GM21390 (cell line): ENCODE results near the gene PHACTR2.
"Not testable (repeated sequence)": the region's sequence is repeated elsewhere in the genome, so short reads cannot be mapped to it uniquely, and the experiment has no call there.

Experiments
- ATAC-seq: cut with Tn5 transposase; IDR thresholded peaks from one replicate; pipeline ENCODE4 v1.9.1; 2021; ENCODE audit not compliant: unreplicated experiment

The PHACTR2 gene

GRCh38 chr6:143758551-143758950, 80.8 kb downstream of the PHACTR2 start:
- ATAC-seq, result no peak

GRCh38 chr6:143759666-143760065, 81.9 kb downstream of the PHACTR2 start:
- no peak for ATAC-seq

GRCh38 chr6:143761074-143761473, 83.3 kb downstream of the PHACTR2 start:
- no peak for ATAC-seq

- ATAC-seq, result no peak
Measured at GRCh38 chr6:143762126-143762525, 84.4 kb downstream of the PHACTR2 start.

GRCh38 chr6:143765422-143766184, 87.8 kb downstream of the PHACTR2 start:
- ATAC-seq, result no peak

- no peak for ATAC-seq
Measured at GRCh38 chr6:143766185-143766553, 88.4 kb downstream of the PHACTR2 start.

GRCh38 chr6:143767433-143767832, 89.7 kb downstream of the PHACTR2 start:
- no peak for ATAC-seq

- ATAC-seq, result no peak
Measured at GRCh38 chr6:143772116-143773086, 94.6 kb downstream of the PHACTR2 start.

- ATAC-seq, result no peak
Measured at GRCh38 chr6:143773506-143774150, 95.9 kb downstream of the PHACTR2 start.

- ATAC-seq, result no peak
Measured at GRCh38 chr6:143774347-143774746, 96.6 kb downstream of the PHACTR2 start.

- no peak for ATAC-seq
Measured at GRCh38 chr6:143775336-143775735, 97.6 kb downstream of the PHACTR2 start.

- ATAC-seq, result no peak
Measured at GRCh38 chr6:143778926-143779325, 101.2 kb downstream of the PHACTR2 start.

GRCh38 chr6:143782481-143782880, 104.7 kb downstream of the PHACTR2 start:
- no peak for ATAC-seq

- ATAC-seq, result no peak
Measured at GRCh38 chr6:143783077-143783476, 105.3 kb downstream of the PHACTR2 start.

- no peak for ATAC-seq
Measured at GRCh38 chr6:143784316-143784715, 106.6 kb downstream of the PHACTR2 start.

- not testable (repeated sequence) for ATAC-seq
Measured at GRCh38 chr6:143786371-143786770, 108.6 kb downstream of the PHACTR2 start.

- ATAC-seq, result no peak
Measured at GRCh38 chr6:143792402-143793279, 114.9 kb downstream of the PHACTR2 start.

GRCh38 chr6:143793280-143793619, 115.5 kb downstream of the PHACTR2 start:
- ATAC-seq, result no peak

GRCh38 chr6:143796551-143796950, 118.8 kb downstream of the PHACTR2 start:
- not testable (repeated sequence) for ATAC-seq

- ATAC-seq, result not testable (repeated sequence)
Measured at GRCh38 chr6:143798487-143798886, 120.7 kb downstream of the PHACTR2 start.
